Fibroblast of lung (primary cell): ENCODE data around the gene ZSWIM5.

Experiments used
- EZH2 ChIP-seq: IDR thresholded peaks from 2 replicates; pipeline ENCODE4 v1.5.1; 2012; ENCODE audit warnings: low read length, control low read depth, mild to moderate bottlenecking; ENCODE audit errors: missing control alignments
- TF ChIP-seq, protein P1 (sequence below), 2 donors: IDR thresholded peaks in 1 of 2; conservative IDR thresholded peaks in 1 of 2; 1 replicate in 1 of 2; 2 replicates in 1 of 2; pipeline ENCODE4 v1.5.1; 2011 to 2012; ENCODE audit warnings: low read length in 2 of 2, control low read depth in 1 of 2, inconsistent platforms in 1 of 2, low read depth in 1 of 2, mild to moderate bottlenecking in 1 of 2

DNA sequence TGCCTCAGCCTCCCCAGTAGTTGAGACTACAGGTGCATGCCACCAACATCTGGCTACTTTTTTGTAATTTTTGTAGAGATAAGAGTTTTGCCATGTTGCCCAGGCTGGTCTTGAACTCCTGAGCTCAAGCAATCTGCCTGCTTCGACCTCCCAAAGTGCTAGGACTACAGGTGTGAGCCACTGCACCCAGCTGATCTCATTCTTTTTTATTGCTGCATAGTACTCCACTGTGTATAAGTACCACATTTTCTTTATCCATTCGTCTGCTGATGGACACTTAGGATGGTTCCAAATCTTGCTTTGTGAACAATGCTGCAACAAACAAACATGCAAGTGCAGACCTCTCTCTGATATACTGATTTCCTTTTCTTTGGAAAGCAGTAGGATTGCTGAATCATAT lies 134.8 kb downstream of the ZSWIM5 start:
- TF ChIP-seq EZH2 = no peak
- TF ChIP-seq, protein P1, sequence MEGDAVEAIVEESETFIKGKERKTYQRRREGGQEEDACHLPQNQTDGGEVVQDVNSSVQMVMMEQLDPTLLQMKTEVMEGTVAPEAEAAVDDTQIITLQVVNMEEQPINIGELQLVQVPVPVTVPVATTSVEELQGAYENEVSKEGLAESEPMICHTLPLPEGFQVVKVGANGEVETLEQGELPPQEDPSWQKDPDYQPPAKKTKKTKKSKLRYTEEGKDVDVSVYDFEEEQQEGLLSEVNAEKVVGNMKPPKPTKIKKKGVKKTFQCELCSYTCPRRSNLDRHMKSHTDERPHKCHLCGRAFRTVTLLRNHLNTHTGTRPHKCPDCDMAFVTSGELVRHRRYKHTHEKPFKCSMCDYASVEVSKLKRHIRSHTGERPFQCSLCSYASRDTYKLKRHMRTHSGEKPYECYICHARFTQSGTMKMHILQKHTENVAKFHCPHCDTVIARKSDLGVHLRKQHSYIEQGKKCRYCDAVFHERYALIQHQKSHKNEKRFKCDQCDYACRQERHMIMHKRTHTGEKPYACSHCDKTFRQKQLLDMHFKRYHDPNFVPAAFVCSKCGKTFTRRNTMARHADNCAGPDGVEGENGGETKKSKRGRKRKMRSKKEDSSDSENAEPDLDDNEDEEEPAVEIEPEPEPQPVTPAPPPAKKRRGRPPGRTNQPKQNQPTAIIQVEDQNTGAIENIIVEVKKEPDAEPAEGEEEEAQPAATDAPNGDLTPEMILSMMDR (conservative IDR thresholded peaks at IDR 0.05 in 1 of 2, IDR thresholded peaks at IDR 0.05 in 1 of 2; ENCODE audit: low read depth in 1 of 2, low read length in 2 of 2) = no peak
